K562 treated with DMSO at 1 percent for 12 hours (cell line): ENCODE results near the gene SCML1. TPM values are rescaled to one million over a fixed set of nuclear protein-coding genes. Genes with fewer than 3 reads are reported as not detected.

ENCODE experiments used
- total RNA-seq: library from RNA; unstranded; fragments of 300-600 nt; gene quantifications from 2 replicates; pipeline ENCODE4 v1.2.3, GENCODE V29; 2022; ENCODE audit not compliant: insufficient read depth

SCML1 gene
- total RNA-seq = not detected in 2 replicates

GRCh38 chrX:17736856-17737709 is at the start of gene SCML1:
Gene SCML1, plus strand, starts transcription at chrX:17737493. Its CDS starts 6,694 bp downstream, at chrX:17744187.

Other genes starting within 250 kb of the SCML1 start
- gene RAI2, start 123.8 kb downstream of the SCML1 start, total RNA-seq = not detected in 2 replicates